Measurements from ENCODE around the gene AGBL1. TPM values are rescaled to one million over a fixed set of nuclear protein-coding genes. Genes with fewer than 3 reads are reported as not detected.

AGBL1 gene
- total RNA-seq, 1 experiment from 2014 or later = not detected

DNA sequence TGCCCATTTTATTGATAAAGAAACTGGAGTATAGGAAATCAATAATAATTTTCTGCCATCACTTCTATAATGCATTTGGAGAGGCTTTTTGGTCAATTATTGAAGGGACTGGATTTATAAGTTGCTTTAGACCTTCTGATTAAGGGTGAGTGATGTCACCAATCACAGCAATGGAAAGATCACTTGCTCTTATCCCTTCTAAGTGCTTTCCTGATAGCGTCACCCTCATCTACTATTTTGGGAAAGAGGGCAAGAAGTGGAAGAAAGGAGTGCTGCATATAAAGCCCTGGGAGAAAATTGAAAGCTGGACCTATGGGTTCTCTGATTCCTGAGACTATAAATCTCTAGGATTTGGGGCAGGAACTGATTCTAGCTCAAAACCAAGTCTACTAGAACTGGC is 771.3 kb downstream of the AGBL1 start:
- Histone ChIP-seq H3K36me3 (ENCODE audit: control insufficient read depth, insufficient read depth, low read length) (no peaks in the 10 kb centered on the region), H3K27me3 (replicated peaks; ENCODE audit: control insufficient read depth, insufficient read depth, low read length) (no peaks in the 10 kb centered on the region), H3K9me3 (no peaks in the 10 kb centered on the region), H3K4me1 (no peaks in the 10 kb centered on the region), H3K4me3 (ENCODE audit: low read depth, low read length) (no peak overlapping the region)
- intact Hi-C loops (cut with micrococcal nuclease; ENCODE audit: unreplicated experiment) = no loop called here
- H3K27me3 Mint-ChIP-seq (ENCODE audit: insufficient read depth, unreplicated experiment) = peaks cover 5% of the 10 kb centered on the region
- no peak overlapping the region for H3K4me3 Mint-ChIP-seq (ENCODE audit: unreplicated experiment)
- TF ChIP-seq, protein P1, sequence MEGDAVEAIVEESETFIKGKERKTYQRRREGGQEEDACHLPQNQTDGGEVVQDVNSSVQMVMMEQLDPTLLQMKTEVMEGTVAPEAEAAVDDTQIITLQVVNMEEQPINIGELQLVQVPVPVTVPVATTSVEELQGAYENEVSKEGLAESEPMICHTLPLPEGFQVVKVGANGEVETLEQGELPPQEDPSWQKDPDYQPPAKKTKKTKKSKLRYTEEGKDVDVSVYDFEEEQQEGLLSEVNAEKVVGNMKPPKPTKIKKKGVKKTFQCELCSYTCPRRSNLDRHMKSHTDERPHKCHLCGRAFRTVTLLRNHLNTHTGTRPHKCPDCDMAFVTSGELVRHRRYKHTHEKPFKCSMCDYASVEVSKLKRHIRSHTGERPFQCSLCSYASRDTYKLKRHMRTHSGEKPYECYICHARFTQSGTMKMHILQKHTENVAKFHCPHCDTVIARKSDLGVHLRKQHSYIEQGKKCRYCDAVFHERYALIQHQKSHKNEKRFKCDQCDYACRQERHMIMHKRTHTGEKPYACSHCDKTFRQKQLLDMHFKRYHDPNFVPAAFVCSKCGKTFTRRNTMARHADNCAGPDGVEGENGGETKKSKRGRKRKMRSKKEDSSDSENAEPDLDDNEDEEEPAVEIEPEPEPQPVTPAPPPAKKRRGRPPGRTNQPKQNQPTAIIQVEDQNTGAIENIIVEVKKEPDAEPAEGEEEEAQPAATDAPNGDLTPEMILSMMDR (IDR thresholded peaks at IDR 0.05; ENCODE audit: insufficient read depth in 1 of 2, low read depth in 1 of 2, low read length in 1 of 2, severe bottlenecking in 1 of 2, unreplicated experiment in 1 of 2) = no peak
- DNase-seq = no peak
- H3K36me3 Mint-ChIP-seq (ENCODE audit: insufficient read depth, unreplicated experiment) = no peaks in the 10 kb centered on the region
- H3K27ac Mint-ChIP-seq (ENCODE audit: unreplicated experiment) = no peak overlapping the region
- no peaks in the 10 kb centered on the region for H3K4me1 Mint-ChIP-seq (ENCODE audit: low read depth, unreplicated experiment)
- CTCF ChIA-PET = no interaction called here
- POLR2A ChIA-PET = no interaction called here
- BruUV-seq (replicated peaks) = no TSS peak
- no peaks in the 10 kb centered on the region for H3K9me3 Mint-ChIP-seq (ENCODE audit: unreplicated experiment)

DNA sequence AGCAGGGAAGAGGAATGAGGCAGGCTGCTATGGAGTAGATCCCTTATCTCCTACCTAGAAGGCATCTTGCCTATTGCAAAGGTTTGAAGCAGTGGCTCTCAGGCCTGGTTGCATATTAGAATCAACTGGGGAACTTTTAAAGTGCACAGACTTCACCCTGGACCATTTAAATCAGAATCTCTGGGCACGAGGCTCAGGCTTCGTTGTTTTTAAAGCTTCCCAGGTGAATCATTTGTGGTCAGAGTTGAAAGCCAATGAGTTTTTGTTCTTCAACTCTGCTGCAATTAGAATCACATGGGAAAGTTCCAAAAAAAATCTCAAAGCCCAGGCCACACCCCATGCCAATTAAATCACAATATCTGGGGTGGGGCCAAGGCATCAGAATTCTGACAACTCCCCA is 773.1 kb downstream of the AGBL1 start:
- Mint-ChIP-seq H3K4me3 (ENCODE audit: unreplicated experiment) (no peak overlapping the region), H3K27ac (ENCODE audit: unreplicated experiment) (no peak overlapping the region), H3K36me3 (ENCODE audit: insufficient read depth, unreplicated experiment) (no peaks in the 10 kb centered on the region), H3K27me3 (ENCODE audit: insufficient read depth, unreplicated experiment) (peaks cover 12% of the 10 kb centered on the region), H3K9me3 (ENCODE audit: unreplicated experiment) (peaks cover 5% of the 10 kb centered on the region), H3K4me1 (ENCODE audit: low read depth, unreplicated experiment) (no peaks in the 10 kb centered on the region)
- BruUV-seq (replicated peaks) = no TSS peak
- Histone ChIP-seq H3K36me3 (ENCODE audit: control insufficient read depth, insufficient read depth, low read length) (no peaks in the 10 kb centered on the region), H3K9me3 (no peaks in the 10 kb centered on the region), H3K4me3 (ENCODE audit: low read depth, low read length) (no peak overlapping the region), H3K27me3 (replicated peaks; ENCODE audit: control insufficient read depth, insufficient read depth, low read length) (no peaks in the 10 kb centered on the region), H3K4me1 (no peaks in the 10 kb centered on the region)
- intact Hi-C loops (cut with micrococcal nuclease; ENCODE audit: unreplicated experiment) = no loop called here
- ChIA-PET POLR2A (no interaction called here), CTCF (no interaction called here)
- no peak for DNase-seq
- TF ChIP-seq, protein P1 (IDR thresholded peaks at IDR 0.05; ENCODE audit: insufficient read depth in 1 of 2, low read depth in 1 of 2, low read length in 1 of 2, severe bottlenecking in 1 of 2, unreplicated experiment in 1 of 2) = no peak

DNA sequence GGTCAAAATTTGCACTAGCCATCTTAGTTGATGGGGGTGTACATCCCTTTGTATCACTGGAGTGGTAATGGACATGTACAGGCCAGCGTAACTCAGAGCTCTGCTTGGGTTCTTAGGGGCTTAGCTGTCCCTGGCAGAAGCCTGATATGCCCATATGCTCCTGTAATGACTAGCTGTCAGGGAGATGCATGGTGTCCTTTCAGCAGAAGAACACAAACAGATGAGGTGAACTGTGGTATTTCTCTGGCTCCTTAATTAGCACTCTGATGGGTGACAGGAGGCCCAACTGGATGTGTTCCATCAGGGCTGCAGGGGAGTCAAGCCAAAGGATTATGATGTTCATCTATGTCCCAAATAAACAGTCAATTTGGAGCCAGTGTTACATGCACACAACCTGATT is 774.5 kb downstream of the AGBL1 start:
- Mint-ChIP-seq H3K4me3 (ENCODE audit: unreplicated experiment) (no peak overlapping the region), H3K27me3 (ENCODE audit: insufficient read depth, unreplicated experiment) (peaks cover 13% of the 10 kb centered on the region), H3K27ac (ENCODE audit: unreplicated experiment) (no peak overlapping the region), H3K9me3 (ENCODE audit: unreplicated experiment) (peaks cover 10% of the 10 kb centered on the region), H3K36me3 (ENCODE audit: insufficient read depth, unreplicated experiment) (no peaks in the 10 kb centered on the region), H3K4me1 (ENCODE audit: low read depth, unreplicated experiment) (no peaks in the 10 kb centered on the region)
- no peaks in the 10 kb centered on the region for H3K4me1 ChIP-seq
- H3K4me3 ChIP-seq (ENCODE audit: low read depth, low read length) = no peak overlapping the region
- TF ChIP-seq, protein P1 (IDR thresholded peaks at IDR 0.05; ENCODE audit: insufficient read depth in 1 of 2, low read depth in 1 of 2, low read length in 1 of 2, severe bottlenecking in 1 of 2, unreplicated experiment in 1 of 2) = no peak
- ChIA-PET CTCF (no interaction called here), POLR2A (no interaction called here)
- no peaks in the 10 kb centered on the region for H3K36me3 ChIP-seq (ENCODE audit: control insufficient read depth, insufficient read depth, low read length)
- H3K27me3 ChIP-seq (replicated peaks; ENCODE audit: control insufficient read depth, insufficient read depth, low read length) = no peaks in the 10 kb centered on the region
- H3K9me3 ChIP-seq = no peaks in the 10 kb centered on the region
- intact Hi-C loops (cut with micrococcal nuclease; ENCODE audit: unreplicated experiment) = no loop called here
- DNase-seq = no peak
- no TSS peak for BruUV-seq (replicated peaks)
